HepG2 (cell line): ENCODE results near the gene FAM3D.

Experiments used
- NCOA1 ChIP-seq: sonication (generic); formaldehyde crosslinking; IDR thresholded peaks from 2 replicates; pipeline ENCODE4 v1.9.0; 2021; ENCODE audit warnings: missing genetic modification reagents
- ZFP36 ChIP-seq: fragments of 150-350 bp; IDR thresholded peaks from 2 replicates; pipeline ENCODE4 v1.6.1; 2018; ENCODE audit warnings: borderline replicate concordance, low read length, low read depth; ENCODE audit not compliant: partially characterized antibody
- ZFYVE20 ChIP-seq: sonication (generic); formaldehyde crosslinking; IDR thresholded peaks from 2 replicates; pipeline ENCODE4 v1.8.0; 2023; ENCODE audit warnings: low read depth, mild to moderate bottlenecking, moderate library complexity, missing genetic modification reagents, borderline replicate concordance
- ZNF256 ChIP-seq: sonication (generic); formaldehyde crosslinking; conservative IDR thresholded peaks from 2 replicates; pipeline ENCODE4 v1.4.0; 2020; ENCODE audit warnings: missing genetic modification reagents
- ZNF292 ChIP-seq: sonication (generic); formaldehyde crosslinking; IDR thresholded peaks from 2 replicates; pipeline ENCODE4 v1.8.1; 2022; ENCODE audit warnings: mild to moderate bottlenecking, low read depth, missing genetic modification reagents, borderline replicate concordance
- ZNF431 ChIP-seq: sonication (generic); formaldehyde crosslinking; IDR thresholded peaks from 2 replicates; pipeline ENCODE4 v1.9.0; 2022; ENCODE audit warnings: missing genetic modification reagents, low read depth, mild to moderate bottlenecking, borderline replicate concordance
- ZNF496 ChIP-seq: sonication (generic); formaldehyde crosslinking; IDR thresholded peaks from 2 replicates; pipeline ENCODE4 v1.8.1; 2023; ENCODE audit warnings: mild to moderate bottlenecking, moderate library complexity, missing genetic modification reagents; ENCODE audit not compliant: insufficient replicate concordance
- ZNF563 ChIP-seq: sonication (generic); formaldehyde crosslinking; IDR thresholded peaks from 2 replicates; pipeline ENCODE4 v1.8.0; 2022; ENCODE audit warnings: mild to moderate bottlenecking, moderate library complexity, missing genetic modification reagents

- TF ChIP-seq NCOA1 (CRISPR knock-in tag): no peak
- TF ChIP-seq ZNF256 (CRISPR knock-in tag): no peak
- no peak for TF ChIP-seq ZNF496
- TF ChIP-seq ZFYVE20: no peak
- no peak for TF ChIP-seq ZNF292 (CRISPR knock-in tag)
- no peak for TF ChIP-seq ZNF563 (CRISPR knock-in tag)
- no peak for TF ChIP-seq ZFP36
- no peak for TF ChIP-seq ZNF431 (CRISPR knock-in tag)
Measured at GRCh38 chr3:58690490-58690889, 23.9 kb upstream of the FAM3D start.
